LoVo (cell line): ENCODE results near the gene TOR1B.
"Not testable (repeated sequence)": the region's sequence is repeated elsewhere in the genome, so short reads cannot be mapped to it uniquely, and the experiment has no call there.

Experiments used
- DNase-seq: peaks from one replicate; pipeline ENCODE4 v3.0.0-alpha.2; 2016; ENCODE audit warnings: low spot score

The TOR1B gene

GRCh38 chr9:129776566-129776937, 26.4 kb upstream of the TOR1B start:
- no peak for DNase-seq

GRCh38 chr9:129776938-129777768, 25.8 kb upstream of the TOR1B start:
- DNase-seq: peak; percentile 59

DNA sequence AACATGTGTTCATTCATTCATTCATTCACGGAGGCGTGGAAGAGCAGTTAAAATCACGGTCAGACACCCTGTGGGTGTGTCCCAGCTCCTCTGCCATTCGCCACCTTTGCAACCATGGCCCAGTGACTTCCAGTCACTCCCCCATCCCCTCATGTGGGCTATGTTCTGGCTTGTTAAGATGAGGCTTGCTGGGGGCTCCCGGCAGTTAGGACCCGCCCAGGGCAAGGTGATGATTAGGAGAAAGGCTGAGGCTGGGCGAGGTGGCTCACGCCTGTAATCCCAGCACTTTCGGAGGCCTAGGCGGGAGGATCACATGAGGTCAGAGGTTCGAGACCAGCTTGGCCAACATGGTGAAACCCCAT, 25.2 kb upstream of the TOR1B start:
- DNase-seq: no peak

DNA sequence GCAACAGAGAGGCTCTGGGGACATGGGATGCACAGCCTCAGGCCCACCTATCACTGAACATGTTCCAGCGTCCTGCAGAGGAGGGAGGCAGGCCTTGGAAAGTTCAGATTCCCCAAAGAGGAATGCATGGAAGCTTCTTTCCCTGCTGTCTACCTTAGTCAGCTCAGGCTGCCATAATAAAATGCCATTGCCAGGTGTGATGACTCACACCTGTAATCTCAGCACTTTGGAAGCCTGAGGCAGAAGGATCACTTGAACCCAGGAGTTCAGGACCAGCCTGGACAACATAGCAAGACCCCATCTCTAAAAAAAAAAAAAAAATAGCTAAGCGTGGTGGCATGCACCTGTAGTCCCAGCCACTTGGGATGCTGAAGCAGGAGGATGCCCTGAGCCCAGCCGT, 24.5 kb upstream of the TOR1B start:
- DNase-seq: peak; percentile 7

- DNase-seq: no peak
Measured at GRCh38 chr9:129779560-129780190, 23.3 kb upstream of the TOR1B start.

- no peak for DNase-seq
Measured at GRCh38 chr9:129781131-129781530, 21.9 kb upstream of the TOR1B start.

- no peak for DNase-seq
Measured at GRCh38 chr9:129781981-129782380, 21.0 kb upstream of the TOR1B start.

GRCh38 chr9:129783516-129784361, 19.2 kb upstream of the TOR1B start:
- peak; percentile 75 for DNase-seq

GRCh38 chr9:129784970-129785369, 18.0 kb upstream of the TOR1B start:
- DNase-seq: not testable (repeated sequence)

- no peak for DNase-seq
Measured at GRCh38 chr9:129785866-129786265, 17.1 kb upstream of the TOR1B start.

- DNase-seq: no peak
Measured at GRCh38 chr9:129786481-129786880, 16.5 kb upstream of the TOR1B start.

- no peak for DNase-seq
Measured at GRCh38 chr9:129794549-129794948, 8.4 kb upstream of the TOR1B start.

DNA sequence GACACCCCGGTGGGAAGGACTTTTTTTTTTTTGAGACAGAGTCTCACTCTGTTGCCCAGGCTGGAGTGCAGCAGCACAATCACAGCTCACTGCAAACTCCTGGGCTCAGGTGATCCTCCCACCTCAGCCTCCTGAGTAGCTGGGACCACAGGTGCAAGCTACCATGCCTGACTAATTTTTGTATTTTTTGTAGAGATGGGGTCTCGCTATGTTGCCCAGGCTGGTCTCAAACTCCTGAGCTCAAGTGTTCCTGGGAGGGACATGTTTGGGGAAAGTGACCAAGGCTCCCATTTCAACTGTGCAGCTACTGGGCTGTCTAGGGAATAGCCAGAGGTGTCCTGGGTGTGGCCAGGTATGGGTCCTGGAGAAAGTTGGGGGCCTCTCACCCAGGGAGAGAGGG, 7.0 kb upstream of the TOR1B start:
- not testable (repeated sequence) for DNase-seq

GRCh38 chr9:129798973-129799372, 4.0 kb upstream of the TOR1B start:
- no peak for DNase-seq

DNA sequence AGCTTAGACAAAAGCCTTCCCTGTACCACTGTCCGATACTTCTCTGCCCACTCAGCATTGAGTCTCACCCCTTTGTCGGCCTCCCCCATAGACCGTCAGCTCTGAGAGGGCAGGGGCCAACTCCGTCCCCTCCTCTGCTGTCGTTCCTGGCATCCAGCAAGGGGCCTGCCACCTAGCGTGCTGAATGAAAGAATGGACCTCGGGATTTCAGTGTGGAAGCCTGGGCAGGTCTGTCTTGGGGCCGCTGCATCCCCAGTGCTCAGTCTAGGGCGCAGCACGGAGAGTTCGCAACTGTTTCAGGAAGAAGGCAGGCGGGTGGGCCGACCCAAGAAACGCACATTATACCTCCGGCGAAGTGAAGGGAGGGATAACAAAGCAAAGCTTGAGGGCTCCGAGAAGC, 1.5 kb upstream of the TOR1B start:
- no peak for DNase-seq

GRCh38 chr9:129803676-129804060, 684 bp downstream of the TOR1B start:
- peak; percentile 31 for DNase-seq

- DNase-seq: no peak
Measured at GRCh38 chr9:129806061-129806460, 3.1 kb downstream of the TOR1B start.

DNA sequence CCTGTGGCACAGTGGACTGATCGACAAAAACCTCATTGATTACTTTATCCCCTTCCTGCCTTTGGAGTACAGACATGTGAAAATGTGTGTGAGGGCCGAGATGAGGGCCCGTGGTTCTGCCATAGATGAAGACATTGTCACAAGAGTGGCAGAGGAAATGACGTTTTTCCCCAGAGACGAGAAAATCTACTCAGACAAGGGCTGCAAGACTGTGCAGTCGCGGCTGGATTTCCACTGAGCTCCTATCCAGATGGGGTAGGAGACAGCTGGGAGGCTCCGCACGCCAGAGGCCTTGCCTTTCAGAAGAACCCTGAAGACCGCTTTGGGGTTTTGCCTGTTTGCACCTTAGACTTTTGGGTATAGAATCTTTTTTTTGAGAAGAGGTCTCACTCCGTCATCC, 6.4 kb downstream of the TOR1B start:
- DNase-seq: no peak

GRCh38 chr9:129810116-129810515, 7.1 kb downstream of the TOR1B start:
- no peak for DNase-seq

- DNase-seq: peak; percentile 27
Measured at GRCh38 chr9:129810788-129811187, 7.8 kb downstream of the TOR1B start.

- no peak for DNase-seq
Measured at GRCh38 chr9:129811967-129812363, 9.0 kb downstream of the TOR1B start.

DNA sequence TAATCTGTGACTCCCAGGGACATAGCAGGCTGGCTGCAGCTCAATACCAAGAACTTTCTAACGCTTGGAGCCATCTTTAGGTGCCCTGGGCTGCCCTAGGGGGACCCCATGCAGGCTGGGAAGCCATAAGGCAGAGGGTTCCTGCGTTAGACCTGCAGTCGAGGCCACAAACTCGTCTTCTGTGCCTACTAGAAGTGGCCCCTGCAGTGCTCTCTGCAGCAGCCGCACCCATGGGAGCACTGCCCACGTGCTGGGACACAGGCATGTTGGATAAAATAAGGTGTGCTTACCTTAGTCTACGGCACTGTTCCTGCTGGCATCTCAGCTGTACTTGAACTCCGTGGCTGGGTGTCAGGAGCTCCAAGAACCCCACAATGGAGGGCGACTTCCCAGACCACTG, 9.4 kb downstream of the TOR1B start:
- DNase-seq: no peak

- DNase-seq: no peak
Measured at GRCh38 chr9:129813661-129814060, 10.7 kb downstream of the TOR1B start.
